ENCODE measurements around the gene OCIAD2.

DNA sequence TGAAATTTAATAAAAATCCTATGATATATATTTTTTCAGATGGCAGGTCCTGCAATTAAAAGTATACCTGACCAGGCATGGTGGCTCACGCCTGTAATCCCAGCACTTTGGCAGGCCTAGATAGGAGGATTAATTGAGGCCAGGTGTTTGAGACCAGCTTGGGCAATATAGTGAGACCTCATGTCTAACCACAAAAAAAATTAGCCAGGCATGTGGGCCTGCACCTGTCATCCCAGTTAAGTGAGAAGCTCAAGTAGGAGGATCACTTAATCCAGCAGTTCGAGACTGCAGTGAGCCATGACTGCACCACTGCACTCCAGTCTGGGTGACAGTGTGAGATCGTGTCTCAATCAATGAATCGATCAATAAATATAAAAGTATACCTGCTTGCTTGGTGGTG is 2.5 kb downstream of the OCIAD2 start:
- TF ChIP-seq CTCF (IDR thresholded peaks at IDR 0.05) (no peak), POLR2A (IDR thresholded peaks at IDR 0.05) (no peak), POLR2AphosphoS5 (IDR thresholded peaks at IDR 0.05; ENCODE audit: insufficient read depth in 1 of 2, low read depth in 1 of 2) (no peak)

Data from vagina (tissue), 2 donors.